K562 (cell line): Measurements from ENCODE around the gene FBXW9. TPM values are rescaled to one million over a fixed set of nuclear protein-coding genes. Genes with fewer than 3 reads are reported as not detected.

Experiments
- ATAC-seq: fragments of 200-7000 bp; cut with Tn5 transposase; 3 replicates; pipeline ENCODE4 v1.9.1; 2020; ENCODE audit warnings: moderate library complexity
- BruUV-seq: library from RNA; stranded (reverse); fragments of 400-500 nt; replicated peaks from 2 replicates; lab custom pipeline; 2021; lab: Mats Ljungman, UMichigan
- CTCF ChIA-PET: fragments of 300-600 bp; formaldehyde crosslinking; extraction: SDS; loops from one replicate; lab custom pipeline; 2021; ENCODE audit warnings: low intra/inter-chr PET ratio; lab: Yijun Ruan, JAX
- POLR2A ChIA-PET: fragments of 300-600, 350-650 bp; sonication (Branson Sonifier 250); formaldehyde crosslinking; extraction: SDS; loops from one replicate; lab custom pipeline; 2021; ENCODE audit warnings: antibody characterized with exemption, inconsistent platforms; lab: Yijun Ruan, JAX
- DNase-seq, 4 experiments: peaks; one replicate each; pipeline versions ENCODE4 v3.0.0 to v3.0.0-alpha.2; 2011 to 2018; ENCODE audit warnings: low spot score in 3 of 4, mixed read lengths in 3 of 4; ENCODE audit errors: extremely low read depth in 1 of 4
- FAIRE-seq: peaks from 2 replicates; lab custom pipeline; 2011; peaks lifted over from hg19 to GRCh38; lab: Jason Lieb, UNC
- H2AFZ ChIP-seq: 2 replicates; pipeline ENCODE4 v1.6.0; 2011; ENCODE audit warnings: low read depth, low read length, control low read depth, inconsistent platforms
- H3K27ac ChIP-seq: fragments of 200-600 bp; 3 replicates; pipeline ENCODE4 v1.8.0; 2011; ENCODE audit warnings: low read depth, mild to moderate bottlenecking, control low read depth, inconsistent platforms, low read length, moderate library complexity, mixed read lengths; ENCODE audit errors: extremely low read depth
- H3K27me3 ChIP-seq, 2 experiments: fragments of 300-600 bp in 1 of 2; 2 replicates in 1 of 2; 3 replicates in 1 of 2; pipeline versions ENCODE4 v1.6.0 to v1.8.0; 2011; ENCODE audit warnings: inconsistent platforms in 2 of 2, low read length in 2 of 2, mild to moderate bottlenecking in 1 of 2, mixed read lengths in 1 of 2, moderate library complexity in 1 of 2; ENCODE audit not compliant: control insufficient read depth in 2 of 2, insufficient read depth in 2 of 2
- H3K36me3 ChIP-seq: fragments of 300-600 bp; 3 replicates; pipeline ENCODE4 v1.8.0; 2011; ENCODE audit warnings: mild to moderate bottlenecking, low read length, inconsistent platforms; ENCODE audit not compliant: control insufficient read depth, insufficient read depth
- H3K4me1 ChIP-seq, 2 experiments: fragments of 200-600 bp in 1 of 2; replicated peaks in 1 of 2; 2 replicates in 1 of 2; 3 replicates in 1 of 2; pipeline versions ENCODE4 v1.5.1 to v1.8.0; 2011; ENCODE audit warnings: inconsistent platforms in 2 of 2, low read length in 2 of 2, mild to moderate bottlenecking in 1 of 2, mixed read lengths in 1 of 2, moderate library complexity in 1 of 2; ENCODE audit not compliant: control insufficient read depth in 2 of 2, insufficient read depth in 2 of 2
- H3K4me2 ChIP-seq: 2 replicates; pipeline ENCODE4 v1.6.1; 2011; ENCODE audit warnings: low read length, control low read depth, inconsistent platforms, mixed read lengths; ENCODE audit not compliant: insufficient read depth
- H3K4me3 ChIP-seq: fragments of 200-600 bp; sonication (generic), shearing (Covaris generic); 2 replicates; pipeline ENCODE4 v1.5.1; 2016; ENCODE audit warnings: control low read depth, inconsistent platforms
- H3K79me2 ChIP-seq: fragments of 200-600 bp; 3 replicates; pipeline ENCODE4 v1.8.0; 2011; ENCODE audit warnings: low read length, inconsistent platforms; ENCODE audit not compliant: control insufficient read depth, insufficient read depth
- H3K9ac ChIP-seq, 2 experiments: 2 replicates each; pipeline versions ENCODE4 v1.6.0 to v1.6.1; 2011; ENCODE audit warnings: low read depth in 2 of 2, low read length in 2 of 2, control low read depth in 1 of 2, inconsistent platforms in 1 of 2, mild to moderate bottlenecking in 1 of 2, mixed read lengths in 1 of 2; ENCODE audit not compliant: insufficient read depth in 1 of 2
- H3K9me1 ChIP-seq: one replicate; pipeline ENCODE4 v1.6.0; 2011; ENCODE audit warnings: inconsistent platforms, mild to moderate bottlenecking, low read length, moderate library complexity; ENCODE audit not compliant: control insufficient read depth, insufficient read depth
- H3K9me3 ChIP-seq: replicated peaks from 2 replicates; pipeline ENCODE4 v1.5.1; 2011; ENCODE audit warnings: low read depth, low read length, inconsistent platforms; ENCODE audit not compliant: control insufficient read depth, insufficient read depth
- H4K20me1 ChIP-seq: replicated peaks from 2 replicates; pipeline ENCODE4 v1.6.1; 2011; ENCODE audit warnings: low read length, inconsistent platforms, mixed read lengths; ENCODE audit not compliant: control insufficient read depth, insufficient read depth
- NCOA4 ChIP-seq: fragments of 450-650 bp; IDR thresholded peaks from 2 replicates; pipeline ENCODE4 v1.6.1; 2018; ENCODE audit warnings: mild to moderate bottlenecking; ENCODE audit not compliant: partially characterized antibody
- NFRKB ChIP-seq: fragments of 450-650 bp; IDR thresholded peaks from 2 replicates; pipeline ENCODE4 v1.6.1; 2016; ENCODE audit warnings: low read depth
- POLR2G ChIP-seq: fragments of 200-400 bp; formaldehyde crosslinking; IDR thresholded peaks from 2 replicates; pipeline ENCODE4 v1.6.1; 2017; ENCODE audit warnings: low read depth, mild to moderate bottlenecking, antibody characterized with exemption, low read length, moderate library complexity
- PTRF ChIP-seq: fragments of 450-650 bp; IDR thresholded peaks from 2 replicates; pipeline ENCODE4 v1.6.1; 2016; ENCODE audit warnings: mild to moderate bottlenecking, missing genetic modification characterization, missing compliant biosample characterization
- RBFOX2 ChIP-seq: fragments of 200-400 bp; formaldehyde crosslinking; IDR thresholded peaks from 2 replicates; pipeline ENCODE4 v1.6.1; 2017; ENCODE audit warnings: low read depth, mild to moderate bottlenecking, low read length, moderate library complexity
- SETDB1 ChIP-seq: IDR thresholded peaks from one replicate; pipeline ENCODE4 v1.6.1; 2012; ENCODE audit warnings: low read length, control low read depth, inconsistent platforms
- SMAD2 ChIP-seq: fragments of 150-350 bp; IDR thresholded peaks from 2 replicates; pipeline ENCODE4 v1.6.1; 2014; ENCODE audit warnings: low read depth, mild to moderate bottlenecking, low read length
- SP2 ChIP-seq: IDR thresholded peaks from 2 replicates; pipeline ENCODE4 v1.6.1; 2011; ENCODE audit warnings: mild to moderate bottlenecking, low read depth, low read length, moderate library complexity; ENCODE audit not compliant: poor library complexity, severe bottlenecking; ENCODE audit errors: extremely low read depth
- TAF9B ChIP-seq: fragments of 450-650 bp; IDR thresholded peaks from 2 replicates; pipeline ENCODE4 v1.6.1; 2018; ENCODE audit warnings: mild to moderate bottlenecking; ENCODE audit not compliant: partially characterized antibody
- WGBS: fragments of 100-300 bp; shearing (Covaris generic); methylation state at CpG from one replicate; pipeline ENCODE4 v1.1.6; 2016; ENCODE audit warnings: low coverage, mixed read lengths; ENCODE audit not compliant: insufficient coverage; ENCODE audit errors: missing lambda C conversion rate; 5-methylcytosine and 5-hydroxymethylcytosine counted together
- in situ Hi-C: fragments of 300-500 bp; cut with MboI; formaldehyde crosslinking; loops from 4 replicates; pipeline ENCODE4 v1.15.0; 2018; ENCODE audit warnings: inconsistent platforms, mixed read lengths
- intact Hi-C: fragments of 100-400 bp; cut with micrococcal nuclease; formaldehyde crosslinking; loops from 2 replicates; pipeline ENCODE4 v1.14.2; 2022
- polyA plus RNA-seq, 8 experiments: library from polyadenylated mRNA; depleted of rRNA in 4 of 8; stranded (reverse) in 5 of 8; unstranded in 3 of 8; fragments of >200 nt; fragmentation: Nextera tagmentation in 2 of 8; fragmentation: Illumina TruSeq in 1 of 8; extraction: Ambion mirVana in 2 of 8; extraction: Trizol in 1 of 8; gene quantifications; 2 replicates each; pipeline versions ENCODE4 v1.2.1 to v1.2.3, GENCODE V29; 2011 to 2014; ENCODE audit warnings: inconsistent platforms in 1 of 8, missing spikeins in 1 of 8
- total RNA-seq, 7 experiments: library from RNA; depleted of rRNA in 6 of 7; stranded (reverse); fragments of >200 nt in 6 of 7; fragmentation: Illumina TruSeq in 2 of 7; extraction: Trizol in 2 of 7; gene quantifications; 2 replicates each; pipeline versions ENCODE4 v1.2.1 to v1.2.3, GENCODE V29; 2011 to 2021; ENCODE audit warnings: low replicate concordance in 1 of 7
- TF ChIP-seq, protein P1 (sequence below): fragments of 250-450 bp; sonication (Bioruptor Pico); IDR thresholded peaks from 2 replicates; pipeline ENCODE4 v1.5.0; 2021; ENCODE audit warnings: mild to moderate bottlenecking, borderline replicate concordance
- TF ChIP-seq, protein P2 (sequence below): sonication (generic); formaldehyde crosslinking; IDR thresholded peaks from 2 replicates; pipeline ENCODE4 v1.4.0; 2020; ENCODE audit warnings: mild to moderate bottlenecking, missing genetic modification reagents

The FBXW9 gene
- total and polyA plus RNA-seq, 9 of the 15 experiments (the other 6 are each of a cell fraction or from before 2014, with no cell fraction given), result 0.23 to 21.7 (median 6.2) TPM

DNA sequence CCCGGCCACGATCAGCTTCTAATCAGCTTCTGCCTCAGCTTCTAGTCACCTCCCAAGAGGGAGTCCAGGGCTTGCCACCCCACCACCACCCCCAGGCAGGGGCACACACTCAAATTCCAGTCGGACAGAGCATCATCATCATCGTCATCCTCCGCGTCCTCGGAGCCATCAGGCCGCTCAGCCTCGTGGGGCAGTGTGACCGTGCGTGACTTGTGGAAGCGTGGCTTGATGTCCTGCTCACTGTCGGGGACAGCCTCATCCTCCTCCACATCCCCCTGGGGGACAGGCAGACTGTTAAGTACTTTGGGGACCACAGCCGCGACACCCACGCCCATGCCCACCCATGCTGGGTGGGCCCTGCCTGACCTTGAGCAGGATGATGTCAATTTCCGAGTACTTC, 14.8 kb upstream of the FBXW9 start:
- 94% methylated on average over 17 of the region's 17 CpGs for WGBS
- DNase-seq (no peak), FAIRE-seq (no peak), ATAC-seq (no peak)
- in situ Hi-C loops (loop anchor here (5.0 kb wide), 1 partner anchor 86 kb away; no protein-coding TSS in a partner anchor), intact Hi-C loops (no loop called here)
- no peaks in the 10 kb centered on the region for H3K9me3 ChIP-seq
- peaks cover 0 to 17% of the 10 kb centered on the region in 2 experiments; a peak in 1 of 5 replicates for H3K4me1 ChIP-seq
- no peaks in the 10 kb centered on the region for H3K27me3 ChIP-seq
- TF ChIP-seq TAF9B (no peak), POLR2G (peak; percentile 25; the same call in 1 of the 2 replicates), RBFOX2 (peak; percentile 48; the same call in 1 of the 2 replicates)
- POLR2A ChIA-PET, result interaction anchor here (0.7 kb wide), 1 partner anchor 136 kb away, joined by 3 read pairs; no protein-coding TSS in a partner anchor
- peaks cover 7% of the 10 kb centered on the region for H3K9me1 ChIP-seq
- no peak overlapping the region for H3K4me3 ChIP-seq
- H3K79me2 ChIP-seq, result peaks cover 14% of the 10 kb centered on the region; the same call in 2 of the 3 replicates
- no peak overlapping the region for H3K27ac ChIP-seq
- H3K4me2 ChIP-seq, result no peak overlapping the region
- no TSS peak for BruUV-seq
- no peak overlapping the region for H2AFZ ChIP-seq
- CTCF ChIA-PET, result no interaction called here
- no peaks in the 10 kb centered on the region; the same call in 1 of the 2 replicates for H4K20me1 ChIP-seq
- peaks cover 88% of the 10 kb centered on the region for H3K36me3 ChIP-seq
- H3K9ac ChIP-seq, result no peak overlapping the region

DNA sequence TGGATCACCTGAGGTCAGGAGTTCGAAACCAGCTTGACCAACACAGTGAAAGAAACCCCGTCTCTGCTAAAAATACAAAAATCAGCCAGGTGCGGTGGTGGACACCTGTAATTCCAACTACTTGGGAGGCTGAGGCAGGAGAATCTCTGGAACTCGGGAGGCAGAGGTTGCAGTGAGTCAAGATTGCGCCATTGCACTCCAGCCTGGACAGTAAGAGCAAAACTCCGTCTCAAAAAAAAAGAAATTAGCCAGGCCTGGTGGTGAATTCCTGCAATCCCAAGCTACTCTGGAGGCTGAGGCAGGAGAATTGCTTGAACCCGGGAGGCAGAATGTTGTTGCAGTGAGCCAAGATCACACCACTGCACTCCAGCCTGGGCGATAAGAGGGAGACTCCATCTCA, 12.2 kb upstream of the FBXW9 start:
- FAIRE-seq (no peak), DNase-seq (no peak), ATAC-seq (no peak)
- Histone ChIP-seq H2AFZ (no peak overlapping the region), H3K9me3 (no peaks in the 10 kb centered on the region), H3K27me3 (no peaks in the 10 kb centered on the region), H3K9ac (no peak overlapping the region), H3K9me1 (peaks cover 3% of the 10 kb centered on the region), H3K36me3 (peaks cover 88% of the 10 kb centered on the region), H3K27ac (no peak overlapping the region), H3K4me1 (peaks cover 0 to 20% of the 10 kb centered on the region in 2 experiments; a peak in 1 of 5 replicates), H3K79me2 (peaks cover 8% of the 10 kb centered on the region; the same call in 2 of the 3 replicates), H4K20me1 (no peaks in the 10 kb centered on the region; the same call in 1 of the 2 replicates), H3K4me2 (no peak overlapping the region), H3K4me3 (no peak overlapping the region)
- WGBS, result 98% methylated on average over 8 of the region's 8 CpGs
- intact Hi-C loops, result no loop called here
- CTCF ChIA-PET, result no interaction called here
- in situ Hi-C loops, result no loop called here
- no TSS peak for BruUV-seq
- POLR2A ChIA-PET, result interaction anchor here (0.7 to 1.6 kb wide), 3 partner anchors 10 to 92 kb away, joined by 3 to 4 read pairs (median 3); no protein-coding TSS in a partner anchor
- no peak for TF ChIP-seq SMAD2
- TF ChIP-seq SP2, result no peak
- TF ChIP-seq NCOA4, result no peak
- TF ChIP-seq, protein P1, sequence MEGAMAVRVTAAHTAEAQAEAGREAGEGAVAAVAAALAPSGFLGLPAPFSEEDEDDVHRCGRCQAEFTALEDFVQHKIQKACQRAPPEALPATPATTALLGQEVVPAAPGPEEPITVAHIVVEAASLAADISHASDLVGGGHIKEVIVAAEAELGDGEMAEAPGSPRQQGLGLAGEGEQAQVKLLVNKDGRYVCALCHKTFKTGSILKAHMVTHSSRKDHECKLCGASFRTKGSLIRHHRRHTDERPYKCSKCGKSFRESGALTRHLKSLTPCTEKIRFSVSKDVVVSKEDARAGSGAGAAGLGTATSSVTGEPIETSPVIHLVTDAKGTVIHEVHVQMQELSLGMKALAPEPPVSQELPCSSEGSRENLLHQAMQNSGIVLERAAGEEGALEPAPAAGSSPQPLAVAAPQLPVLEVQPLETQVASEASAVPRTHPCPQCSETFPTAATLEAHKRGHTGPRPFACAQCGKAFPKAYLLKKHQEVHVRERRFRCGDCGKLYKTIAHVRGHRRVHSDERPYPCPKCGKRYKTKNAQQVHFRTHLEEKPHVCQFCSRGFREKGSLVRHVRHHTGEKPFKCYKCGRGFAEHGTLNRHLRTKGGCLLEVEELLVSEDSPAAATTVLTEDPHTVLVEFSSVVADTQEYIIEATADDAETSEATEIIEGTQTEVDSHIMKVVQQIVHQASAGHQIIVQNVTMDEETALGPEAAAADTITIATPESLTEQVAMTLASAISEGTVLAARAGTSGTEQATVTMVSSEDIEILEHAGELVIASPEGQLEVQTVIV (CRISPR knock-in tag), result no peak
- no peak for TF ChIP-seq PTRF (tag)
- TF ChIP-seq, protein P2, sequence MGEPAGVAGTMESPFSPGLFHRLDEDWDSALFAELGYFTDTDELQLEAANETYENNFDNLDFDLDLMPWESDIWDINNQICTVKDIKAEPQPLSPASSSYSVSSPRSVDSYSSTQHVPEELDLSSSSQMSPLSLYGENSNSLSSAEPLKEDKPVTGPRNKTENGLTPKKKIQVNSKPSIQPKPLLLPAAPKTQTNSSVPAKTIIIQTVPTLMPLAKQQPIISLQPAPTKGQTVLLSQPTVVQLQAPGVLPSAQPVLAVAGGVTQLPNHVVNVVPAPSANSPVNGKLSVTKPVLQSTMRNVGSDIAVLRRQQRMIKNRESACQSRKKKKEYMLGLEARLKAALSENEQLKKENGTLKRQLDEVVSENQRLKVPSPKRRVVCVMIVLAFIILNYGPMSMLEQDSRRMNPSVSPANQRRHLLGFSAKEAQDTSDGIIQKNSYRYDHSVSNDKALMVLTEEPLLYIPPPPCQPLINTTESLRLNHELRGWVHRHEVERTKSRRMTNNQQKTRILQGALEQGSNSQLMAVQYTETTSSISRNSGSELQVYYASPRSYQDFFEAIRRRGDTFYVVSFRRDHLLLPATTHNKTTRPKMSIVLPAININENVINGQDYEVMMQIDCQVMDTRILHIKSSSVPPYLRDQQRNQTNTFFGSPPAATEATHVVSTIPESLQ (CRISPR knock-in tag), result no peak
- no peak for TF ChIP-seq NFRKB
- TF ChIP-seq SETDB1, result no peak
